Tibial nerve (tissue), 4 donors: Measurements from ENCODE around the gene ECT2.

Experiments
- CTCF ChIP-seq, 5 experiments: fragments of 200-600 bp in 3 of 5; fragments of 450-650 bp in 2 of 5; sonication (generic) in 3 of 5; IDR thresholded peaks; one replicate each; pipeline ENCODE4 v1.5.1; 2016 to 2019; ENCODE audit warnings: antibody characterized with exemption in 5 of 5, mild to moderate bottlenecking in 3 of 5, moderate library complexity in 2 of 5
- EP300 ChIP-seq, 2 donors: sonication (generic); formaldehyde crosslinking; IDR thresholded peaks; one replicate each; pipeline ENCODE4 v1.6.1; 2017; ENCODE audit warnings: antibody characterized with exemption in 2 of 2, mild to moderate bottlenecking in 1 of 2

GRCh38 chr3:172859041-172859440, 108.5 kb downstream of the ECT2 start:
- TF ChIP-seq CTCF (IDR thresholded peaks at IDR 0.05): no peak
- TF ChIP-seq EP300 (IDR thresholded peaks at IDR 0.05): no peak
